Effector memory CD4-positive, alpha-beta T cell (primary cell): ENCODE data around the gene ARID2.

Source experiments
- DNase-seq, 3 donors: peaks; one replicate each; pipeline ENCODE4 v3.0.0-alpha.2; 2020
- H3K27ac ChIP-seq: 2 replicates; pipeline ENCODE4 v1.7.0; 2013; ENCODE audit warnings: mild to moderate bottlenecking, low read length, moderate library complexity; ENCODE audit not compliant: insufficient read depth, poor library complexity, severe bottlenecking
- H3K27me3 ChIP-seq: replicated peaks from 2 replicates; pipeline ENCODE4 v1.7.0; 2013; ENCODE audit warnings: mild to moderate bottlenecking, low read length; ENCODE audit not compliant: insufficient read depth, control insufficient read depth, poor library complexity, severe bottlenecking
- H3K36me3 ChIP-seq: 2 replicates; pipeline ENCODE4 v1.7.0; 2013; ENCODE audit warnings: mild to moderate bottlenecking, low read length, moderate library complexity; ENCODE audit not compliant: control insufficient read depth, insufficient read depth
- H3K4me1 ChIP-seq: 2 replicates; pipeline ENCODE4 v1.7.0; 2013; ENCODE audit warnings: low read length, mild to moderate bottlenecking; ENCODE audit not compliant: control insufficient read depth, insufficient read depth, poor library complexity, severe bottlenecking
- H3K4me3 ChIP-seq: 2 replicates; pipeline ENCODE4 v1.7.0; 2013; ENCODE audit warnings: low read length, low read depth, mild to moderate bottlenecking; ENCODE audit not compliant: insufficient read depth, poor library complexity, severe bottlenecking
- H3K9me3 ChIP-seq: 2 replicates; pipeline ENCODE4 v1.7.0; 2013; ENCODE audit warnings: mild to moderate bottlenecking, low read length, moderate library complexity; ENCODE audit not compliant: control insufficient read depth

ARID2 gene

GRCh38 chr12:45731190-45731775 is 1.8 kb downstream of the ARID2 start:
- H3K9me3 ChIP-seq = no peaks in the 10 kb centered on the region
- H3K36me3 ChIP-seq = no peaks in the 10 kb centered on the region
- DNase-seq = no peak

GRCh38 chr12:45732250-45732649 is 2.7 kb downstream of the ARID2 start:
- DNase-seq = no peak
- Histone ChIP-seq H3K4me3 (peak overlapping the region; percentile 68), H3K4me1 (peaks cover 9% of the 10 kb centered on the region), H3K36me3 (no peaks in the 10 kb centered on the region), H3K27me3 (no peaks in the 10 kb centered on the region), H3K9me3 (no peaks in the 10 kb centered on the region), H3K27ac (peak overlapping the region; percentile 98)

More at GRCh38 chr12:45731190-45731775, 1.8 kb downstream of the ARID2 start:
- Histone ChIP-seq H3K4me1 (peaks cover 9% of the 10 kb centered on the region), H3K4me3 (peak overlapping the region; percentile 68), H3K27me3 (no peaks in the 10 kb centered on the region), H3K27ac (peak overlapping the region; percentile 98)

- Histone ChIP-seq H3K27ac (peak overlapping the region; percentile 98), H3K27me3 (no peaks in the 10 kb centered on the region), H3K4me3 (peak overlapping the region; percentile 24), H3K4me1 (peaks cover 13% of the 10 kb centered on the region), H3K36me3 (no peaks in the 10 kb centered on the region), H3K9me3 (no peaks in the 10 kb centered on the region)
- no peak for DNase-seq
Observed at GRCh38 chr12:45732936-45733335, 3.4 kb downstream of the ARID2 start.

GRCh38 chr12:45737638-45738037 is 8.1 kb downstream of the ARID2 start:
- Histone ChIP-seq H3K4me3 (no peak overlapping the region), H3K9me3 (peaks cover 3% of the 10 kb centered on the region), H3K36me3 (no peaks in the 10 kb centered on the region), H3K27ac (no peak overlapping the region), H3K4me1 (peaks cover 13% of the 10 kb centered on the region), H3K27me3 (no peaks in the 10 kb centered on the region)
- DNase-seq = no peak

- H3K27ac ChIP-seq = no peak overlapping the region
- no peak overlapping the region for H3K4me3 ChIP-seq
- DNase-seq = no peak
- no peaks in the 10 kb centered on the region for H3K36me3 ChIP-seq
- H3K4me1 ChIP-seq = peaks cover 2% of the 10 kb centered on the region
- peaks cover 3% of the 10 kb centered on the region for H3K9me3 ChIP-seq
- H3K27me3 ChIP-seq = no peaks in the 10 kb centered on the region
Observed at GRCh38 chr12:45742590-45742989, 13.1 kb downstream of the ARID2 start.

- H3K27me3 ChIP-seq = no peaks in the 10 kb centered on the region
- no peak for DNase-seq
- H3K27ac ChIP-seq = no peak overlapping the region
- no peaks in the 10 kb centered on the region for H3K4me1 ChIP-seq
- no peaks in the 10 kb centered on the region for H3K36me3 ChIP-seq
- H3K9me3 ChIP-seq = peaks cover 3% of the 10 kb centered on the region
- no peak overlapping the region for H3K4me3 ChIP-seq
Observed at GRCh38 chr12:45743247-45743646, 13.7 kb downstream of the ARID2 start.

- H3K9me3 ChIP-seq = peaks cover 3% of the 10 kb centered on the region
- H3K27me3 ChIP-seq = no peaks in the 10 kb centered on the region
- no peak for DNase-seq
- H3K4me1 ChIP-seq = no peaks in the 10 kb centered on the region
- no peak overlapping the region for H3K27ac ChIP-seq
- H3K4me3 ChIP-seq = no peak overlapping the region
- H3K36me3 ChIP-seq = no peaks in the 10 kb centered on the region
Observed at GRCh38 chr12:45745861-45746277, 16.4 kb downstream of the ARID2 start.

GRCh38 chr12:45756666-45757065 is 27.2 kb downstream of the ARID2 start:
- Histone ChIP-seq H3K27ac (no peak overlapping the region), H3K4me3 (no peak overlapping the region), H3K36me3 (no peaks in the 10 kb centered on the region), H3K27me3 (no peaks in the 10 kb centered on the region), H3K4me1 (peaks cover under 1% of the 10 kb centered on the region), H3K9me3 (no peaks in the 10 kb centered on the region)
- DNase-seq = no peak

GRCh38 chr12:45757172-45757571 is 27.7 kb downstream of the ARID2 start:
- no peaks in the 10 kb centered on the region for H3K4me1 ChIP-seq
- H3K9me3 ChIP-seq = no peaks in the 10 kb centered on the region
- H3K27me3 ChIP-seq = no peaks in the 10 kb centered on the region
- H3K36me3 ChIP-seq = no peaks in the 10 kb centered on the region
- no peak for DNase-seq
- no peak overlapping the region for H3K27ac ChIP-seq
- no peak overlapping the region for H3K4me3 ChIP-seq

GRCh38 chr12:45760333-45760732 is 30.8 kb downstream of the ARID2 start:
- no peak overlapping the region for H3K27ac ChIP-seq
- DNase-seq = no peak
- no peaks in the 10 kb centered on the region for H3K36me3 ChIP-seq
- H3K4me1 ChIP-seq = no peaks in the 10 kb centered on the region
- H3K27me3 ChIP-seq = no peaks in the 10 kb centered on the region
- no peaks in the 10 kb centered on the region for H3K9me3 ChIP-seq
- no peak overlapping the region for H3K4me3 ChIP-seq
